ENCODE measurements around the gene CELSR1. TPM values are rescaled to one million over a fixed set of nuclear protein-coding genes. Genes with fewer than 3 reads are reported as not detected.

The CELSR1 gene
- total RNA-seq, 3 donors from 2014 or later (not counting 1 experiment from before 2014, with no cell fraction given), result 0.89 to 3.9 (median 1.9) TPM

DNA sequence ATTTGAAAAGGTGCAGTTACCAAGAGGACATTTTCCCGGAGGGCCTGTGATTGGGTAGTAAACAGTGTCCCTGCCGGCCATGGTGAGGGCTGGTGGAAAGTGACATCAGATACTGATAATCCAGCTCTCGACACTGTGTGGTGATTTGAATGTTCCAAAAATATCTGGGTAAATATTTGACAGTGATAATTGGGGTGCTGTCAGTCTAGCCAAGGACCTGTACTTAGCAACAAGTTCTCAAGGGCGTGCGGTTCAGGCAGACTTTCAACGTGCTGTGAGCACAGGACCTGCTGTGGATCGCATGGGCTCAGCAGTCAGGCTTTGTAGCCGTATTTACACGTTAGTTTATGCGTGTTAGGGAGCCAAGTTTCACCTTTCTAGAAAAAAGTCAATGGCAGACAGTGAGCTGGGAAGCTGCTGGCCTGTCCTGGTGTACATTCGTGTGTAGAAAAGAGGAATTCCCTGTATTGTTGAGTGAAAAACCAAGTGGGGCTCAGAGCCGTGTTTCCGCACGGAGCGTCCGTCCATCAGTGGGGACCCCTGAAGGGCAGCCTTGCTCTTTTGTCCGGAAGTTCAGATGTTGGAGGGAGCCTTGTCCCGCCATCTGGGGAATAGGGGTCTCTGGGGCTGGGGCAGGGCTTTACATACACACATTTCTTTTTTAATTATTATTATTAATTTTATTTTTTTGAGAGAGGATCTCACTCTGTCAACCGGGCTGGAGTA is 190.6 kb downstream of the CELSR1 start:
- Mint-ChIP-seq H3K27me3 (ENCODE audit: low read depth in 2 of 2) (no peaks in the 10 kb centered on the region), H3K36me3 (peaks cover 15% of the 10 kb centered on the region)

DNA sequence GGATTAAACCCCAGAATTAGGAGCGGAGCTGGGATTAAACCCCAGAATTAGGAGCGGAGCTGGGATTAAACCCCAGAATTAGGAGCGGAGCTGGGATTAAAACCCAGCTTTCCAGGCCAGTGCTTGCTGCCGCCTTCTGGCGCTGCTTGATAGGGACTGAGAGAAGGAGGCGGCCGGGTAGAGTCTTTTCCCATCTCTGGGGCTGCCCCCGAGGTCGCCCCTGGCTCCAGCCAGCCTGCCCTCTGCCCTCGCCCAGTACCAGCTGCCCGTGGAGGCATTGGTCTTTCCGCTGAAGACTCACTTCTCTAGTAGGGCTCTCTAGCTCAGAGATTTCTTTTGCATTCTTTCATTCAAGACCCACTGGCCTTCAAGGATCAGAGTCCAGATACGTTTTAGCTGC is 196.7 kb downstream of the CELSR1 start:
- Histone ChIP-seq H3K4me3 (ENCODE audit: low read length) (no peak overlapping the region), H3K27me3 (ENCODE audit: control insufficient read depth, insufficient read depth, low read length) (no peaks in the 10 kb centered on the region), H3K27ac (ENCODE audit: low read length) (no peak overlapping the region), H3K36me3 (ENCODE audit: control insufficient read depth, insufficient read depth, low read length) (peaks cover 54% of the 10 kb centered on the region), H3K4me1 (ENCODE audit: control insufficient read depth, insufficient read depth, low read length) (peaks cover 11% of the 10 kb centered on the region), H3K9me3 (ENCODE audit: control insufficient read depth, insufficient read depth, low read length) (no peaks in the 10 kb centered on the region)
- no peak for ATAC-seq
- no peak for DNase-seq
- H3K36me3 Mint-ChIP-seq, result peaks cover 25% of the 10 kb centered on the region
- WGBS (ENCODE audit: insufficient coverage), result 98% methylated on average over 13 of the region's 13 CpGs
- peaks cover 41 to 43% of the 10 kb centered on the region in 2 donors for H3K4me1 Mint-ChIP-seq
- H3K27ac Mint-ChIP-seq, result no peak overlapping the region
- intact Hi-C loops (cut with micrococcal nuclease), result no loop called here
- TF ChIP-seq, protein P1, sequence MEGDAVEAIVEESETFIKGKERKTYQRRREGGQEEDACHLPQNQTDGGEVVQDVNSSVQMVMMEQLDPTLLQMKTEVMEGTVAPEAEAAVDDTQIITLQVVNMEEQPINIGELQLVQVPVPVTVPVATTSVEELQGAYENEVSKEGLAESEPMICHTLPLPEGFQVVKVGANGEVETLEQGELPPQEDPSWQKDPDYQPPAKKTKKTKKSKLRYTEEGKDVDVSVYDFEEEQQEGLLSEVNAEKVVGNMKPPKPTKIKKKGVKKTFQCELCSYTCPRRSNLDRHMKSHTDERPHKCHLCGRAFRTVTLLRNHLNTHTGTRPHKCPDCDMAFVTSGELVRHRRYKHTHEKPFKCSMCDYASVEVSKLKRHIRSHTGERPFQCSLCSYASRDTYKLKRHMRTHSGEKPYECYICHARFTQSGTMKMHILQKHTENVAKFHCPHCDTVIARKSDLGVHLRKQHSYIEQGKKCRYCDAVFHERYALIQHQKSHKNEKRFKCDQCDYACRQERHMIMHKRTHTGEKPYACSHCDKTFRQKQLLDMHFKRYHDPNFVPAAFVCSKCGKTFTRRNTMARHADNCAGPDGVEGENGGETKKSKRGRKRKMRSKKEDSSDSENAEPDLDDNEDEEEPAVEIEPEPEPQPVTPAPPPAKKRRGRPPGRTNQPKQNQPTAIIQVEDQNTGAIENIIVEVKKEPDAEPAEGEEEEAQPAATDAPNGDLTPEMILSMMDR (IDR thresholded peaks at IDR 0.05), result no peak
- H3K27me3 Mint-ChIP-seq (ENCODE audit: low read depth in 2 of 2), result no peaks in the 10 kb centered on the region
- H3K9me3 Mint-ChIP-seq, result no peaks in the 10 kb centered on the region
- H3K4me3 Mint-ChIP-seq, result no peak overlapping the region

More for the DNA sequence above, 190.6 kb downstream of the CELSR1 start:
- H3K9me3 Mint-ChIP-seq, result no peaks in the 10 kb centered on the region
- no peaks in the 10 kb centered on the region for H3K27me3 ChIP-seq (ENCODE audit: control insufficient read depth, insufficient read depth, low read length)
- intact Hi-C loops (cut with micrococcal nuclease), result no loop called here
- no peak overlapping the region for H3K4me3 ChIP-seq (ENCODE audit: low read length)
- peaks cover 74% of the 10 kb centered on the region for H3K36me3 ChIP-seq (ENCODE audit: control insufficient read depth, insufficient read depth, low read length)
- H3K4me3 Mint-ChIP-seq, result no peak overlapping the region
- H3K4me1 Mint-ChIP-seq, result no peaks in the 10 kb centered on the region
- WGBS (ENCODE audit: insufficient coverage), result 98% methylated on average over 17 of the region's 19 CpGs
- H3K9me3 ChIP-seq (ENCODE audit: control insufficient read depth, insufficient read depth, low read length), result no peaks in the 10 kb centered on the region
- DNase-seq (no peak), ATAC-seq (no peak)
- TF ChIP-seq, protein P1 (IDR thresholded peaks at IDR 0.05), result no peak
- no peak overlapping the region for H3K27ac ChIP-seq (ENCODE audit: low read length)
- no peak overlapping the region for H3K27ac Mint-ChIP-seq
- H3K4me1 ChIP-seq (ENCODE audit: control insufficient read depth, insufficient read depth, low read length), result no peaks in the 10 kb centered on the region

DNA sequence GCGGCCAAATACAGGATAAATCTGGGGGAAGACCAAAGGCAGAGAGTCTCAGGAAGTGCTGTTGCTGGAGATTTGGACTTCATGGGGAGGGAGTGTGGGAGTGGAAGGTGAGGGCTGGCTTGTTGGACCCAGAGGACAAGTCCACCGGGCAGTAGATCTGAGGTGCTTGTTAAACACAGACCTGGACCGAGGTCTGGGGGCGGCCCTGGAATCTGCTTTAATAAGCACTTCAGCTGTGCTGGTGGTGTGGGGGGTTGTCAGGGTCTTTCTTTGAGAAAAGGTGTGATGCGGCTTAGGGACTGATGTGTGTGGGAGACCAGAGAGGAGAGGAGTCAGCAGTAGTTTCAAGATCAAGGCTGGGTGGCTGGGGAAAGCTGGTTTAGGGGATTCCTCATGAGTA is 197.5 kb downstream of the CELSR1 start:
- no peak for DNase-seq
- peaks cover 25% of the 10 kb centered on the region for H3K36me3 Mint-ChIP-seq

More for the DNA sequence above, 197.5 kb downstream of the CELSR1 start:
- Mint-ChIP-seq H3K4me3 (no peak overlapping the region), H3K4me1 (peaks cover 41 to 47% of the 10 kb centered on the region in 2 donors), H3K9me3 (no peaks in the 10 kb centered on the region), H3K27ac (peak overlapping the region in 1 of 2 donors; percentile 58), H3K27me3 (ENCODE audit: low read depth in 2 of 2) (no peaks in the 10 kb centered on the region)
- ATAC-seq, result no peak
- H3K27me3 ChIP-seq (ENCODE audit: control insufficient read depth, insufficient read depth, low read length), result no peaks in the 10 kb centered on the region
- no peaks in the 10 kb centered on the region for H3K9me3 ChIP-seq (ENCODE audit: control insufficient read depth, insufficient read depth, low read length)
- H3K36me3 ChIP-seq (ENCODE audit: control insufficient read depth, insufficient read depth, low read length), result peaks cover 49% of the 10 kb centered on the region
- no peak overlapping the region for H3K27ac ChIP-seq (ENCODE audit: low read length)
- TF ChIP-seq, protein P1 (IDR thresholded peaks at IDR 0.05), result no peak
- 94% methylated on average over 5 of the region's 5 CpGs for WGBS (ENCODE audit: insufficient coverage)
- H3K4me3 ChIP-seq (ENCODE audit: low read length), result no peak overlapping the region
- intact Hi-C loops (cut with micrococcal nuclease), result no loop called here
- H3K4me1 ChIP-seq (ENCODE audit: control insufficient read depth, insufficient read depth, low read length), result peaks cover 15% of the 10 kb centered on the region

Data from natural killer cell (primary cell).